ENCODE data around the gene PLCB3. TPM values are rescaled to one million over a fixed set of nuclear protein-coding genes. Genes with fewer than 3 reads are reported as not detected.

The PLCB3 gene
- polyA plus RNA-seq, 1 experiment: 30.2 TPM

DNA sequence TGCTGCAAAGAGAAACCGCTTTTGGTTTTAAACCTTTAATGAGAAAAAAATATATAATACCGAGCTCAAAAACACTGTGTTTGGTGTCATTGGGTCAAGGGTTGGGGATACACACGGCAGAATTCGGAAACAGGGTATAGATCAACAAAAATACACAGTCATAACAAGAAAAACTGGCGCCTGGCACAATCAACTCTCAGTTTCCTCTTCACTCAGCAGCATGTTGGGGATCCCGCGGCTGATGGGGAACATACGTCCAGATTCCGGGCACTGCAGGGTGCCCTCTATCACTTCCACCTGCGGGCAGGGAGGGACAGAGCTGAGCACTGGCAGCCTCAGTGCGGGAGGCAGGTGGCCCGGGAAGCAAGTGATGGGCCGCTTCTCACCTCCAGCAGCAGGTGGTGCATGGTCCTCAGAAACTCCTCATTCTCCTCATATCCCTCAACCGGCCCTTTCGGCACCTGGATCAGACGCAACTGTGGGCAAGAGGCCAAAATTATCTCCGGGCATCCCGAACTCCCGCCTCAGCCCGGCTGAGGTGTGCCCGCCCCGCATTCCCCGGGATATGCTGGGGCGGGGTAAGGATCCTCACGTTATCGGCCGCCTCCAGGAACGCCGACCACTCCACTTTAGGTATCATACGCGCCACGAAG is 65.5 kb downstream of the PLCB3 start:
- TF ChIP-seq, protein P1, sequence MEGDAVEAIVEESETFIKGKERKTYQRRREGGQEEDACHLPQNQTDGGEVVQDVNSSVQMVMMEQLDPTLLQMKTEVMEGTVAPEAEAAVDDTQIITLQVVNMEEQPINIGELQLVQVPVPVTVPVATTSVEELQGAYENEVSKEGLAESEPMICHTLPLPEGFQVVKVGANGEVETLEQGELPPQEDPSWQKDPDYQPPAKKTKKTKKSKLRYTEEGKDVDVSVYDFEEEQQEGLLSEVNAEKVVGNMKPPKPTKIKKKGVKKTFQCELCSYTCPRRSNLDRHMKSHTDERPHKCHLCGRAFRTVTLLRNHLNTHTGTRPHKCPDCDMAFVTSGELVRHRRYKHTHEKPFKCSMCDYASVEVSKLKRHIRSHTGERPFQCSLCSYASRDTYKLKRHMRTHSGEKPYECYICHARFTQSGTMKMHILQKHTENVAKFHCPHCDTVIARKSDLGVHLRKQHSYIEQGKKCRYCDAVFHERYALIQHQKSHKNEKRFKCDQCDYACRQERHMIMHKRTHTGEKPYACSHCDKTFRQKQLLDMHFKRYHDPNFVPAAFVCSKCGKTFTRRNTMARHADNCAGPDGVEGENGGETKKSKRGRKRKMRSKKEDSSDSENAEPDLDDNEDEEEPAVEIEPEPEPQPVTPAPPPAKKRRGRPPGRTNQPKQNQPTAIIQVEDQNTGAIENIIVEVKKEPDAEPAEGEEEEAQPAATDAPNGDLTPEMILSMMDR (IDR thresholded peaks at IDR 0.05; ENCODE audit: insufficient read depth, low read depth, low read length): no peak
- no peaks in the 10 kb centered on the region for H3K27me3 ChIP-seq (ENCODE audit: control insufficient read depth, insufficient read depth, low read length)
- peak overlapping the region; percentile 98 for H3K4me3 ChIP-seq (ENCODE audit: low read depth, low read length)
- H3K36me3 ChIP-seq (ENCODE audit: control insufficient read depth, insufficient read depth, low read length): peaks cover 13% of the 10 kb centered on the region
- ChIA-PET CTCF (interaction anchor here (1.0 to 6.3 kb wide), 10 partner anchors 11 to 91 kb away, joined by 3 to 41 read pairs (median 5); partner anchors contain the start of genes ESRRA, NUDT22 and TRPT1), POLR2A (no interaction called here)
- DNase-seq (ENCODE audit: low read depth): no peak

DNA sequence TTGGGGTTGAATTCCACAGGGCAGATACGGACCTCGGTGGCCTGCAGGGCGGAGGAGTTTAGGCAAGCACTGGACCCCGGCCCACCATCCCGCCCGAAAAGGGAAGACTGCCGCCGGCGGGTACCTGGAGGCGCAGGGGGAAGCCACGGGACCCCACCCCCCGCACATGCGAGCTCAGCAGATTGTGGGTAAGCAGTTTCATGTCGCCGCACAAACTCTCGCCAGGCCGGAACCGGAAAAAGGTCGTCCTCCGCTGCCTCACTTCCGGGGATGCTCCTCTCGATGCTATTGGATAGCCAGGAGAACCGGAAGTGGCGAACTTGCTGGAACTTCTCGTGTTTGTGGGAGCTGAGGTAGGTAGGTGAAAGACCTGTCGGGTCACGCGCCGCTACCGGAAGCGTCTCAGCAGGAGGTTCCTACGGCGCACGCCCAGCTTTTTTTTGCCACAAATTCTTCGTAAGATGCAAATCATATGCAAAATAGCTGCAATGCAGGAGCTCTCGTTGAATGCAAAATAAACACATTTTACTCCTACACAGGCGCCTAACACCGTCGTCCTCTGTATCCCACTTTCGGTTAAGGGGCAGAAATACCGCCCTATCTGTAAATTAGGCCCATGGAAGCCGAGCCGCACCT is 66.1 kb downstream of the PLCB3 start, which contains the start of gene TRMT112:
Gene TRMT112, minus strand, starts transcription at position 235 of the 636 bp plus-strand sequence. Its CDS starts 33 bp downstream, at position 202.
- DNase-seq (ENCODE audit: low read depth): peak; percentile 86
- Histone ChIP-seq H3K4me3 (ENCODE audit: low read depth, low read length) (peak within 1 kb of the TSS; percentile 98), H3K27me3 (ENCODE audit: control insufficient read depth, insufficient read depth, low read length) (no peaks in the 10 kb centered on the region), H3K36me3 (ENCODE audit: control insufficient read depth, insufficient read depth, low read length) (peaks cover 17% of the 10 kb centered on the region)
- POLR2A ChIA-PET: interaction anchor here (0.6 to 1.1 kb wide), 5 partner anchors 12 to 1666 kb away, joined by 3 to 6 read pairs (median 3); partner anchors contain the start of genes ESRRA, FKBP2, NUDT22 and TRPT1
- CTCF ChIA-PET: interaction anchor here (1.2 to 6.3 kb wide), 10 partner anchors 11 to 113 kb away, joined by 3 to 41 read pairs (median 6); partner anchors contain the start of genes ESRRA, NUDT22 and TRPT1
- TF ChIP-seq, protein P1 (IDR thresholded peaks at IDR 0.05; ENCODE audit: insufficient read depth, low read depth, low read length): no peak

DNA sequence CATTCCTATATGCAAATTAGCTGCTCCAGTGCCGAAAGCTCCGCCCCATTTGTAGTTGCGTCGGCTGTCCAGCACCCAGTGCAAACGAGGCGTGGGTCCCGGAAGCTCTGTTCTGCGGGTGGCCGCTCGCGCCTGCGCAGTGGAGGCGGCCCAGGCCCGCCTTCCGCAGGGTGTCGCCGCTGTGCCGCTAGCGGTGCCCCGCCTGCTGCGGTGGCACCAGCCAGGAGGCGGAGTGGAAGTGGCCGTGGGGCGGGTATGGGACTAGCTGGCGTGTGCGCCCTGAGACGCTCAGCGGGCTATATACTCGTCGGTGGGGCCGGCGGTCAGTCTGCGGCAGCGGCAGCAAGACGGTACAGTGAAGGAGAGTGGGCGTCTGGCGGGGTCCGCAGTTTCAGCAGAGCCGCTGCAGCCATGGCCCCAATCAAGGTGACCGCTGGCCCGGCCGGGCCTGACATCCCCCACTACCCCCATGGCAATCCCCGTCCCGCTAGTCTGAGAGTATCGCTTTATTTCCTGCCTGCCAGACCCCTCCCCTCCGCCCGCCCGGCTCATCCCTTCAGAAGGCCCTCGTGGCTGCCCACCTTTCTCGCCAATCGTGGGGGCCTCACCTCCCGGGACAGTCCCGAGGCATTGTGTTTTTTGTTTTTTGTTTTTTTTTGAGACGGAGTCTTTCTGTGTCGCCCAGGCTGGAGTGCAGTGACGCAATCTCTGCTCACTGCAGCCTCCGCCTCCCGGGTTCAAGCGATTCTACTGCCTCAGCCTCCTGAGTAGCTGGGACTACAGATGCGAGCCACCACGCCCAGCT is 66.8 kb downstream of the PLCB3 start, which contains the start of gene PRDX5:
Gene PRDX5, plus strand, starts transcription at position 161 of the 805 bp plus-strand sequence. Its CDS starts 95 bp downstream, at position 256.
- Histone ChIP-seq H3K27me3 (ENCODE audit: control insufficient read depth, insufficient read depth, low read length) (no peaks in the 10 kb centered on the region), H3K36me3 (ENCODE audit: control insufficient read depth, insufficient read depth, low read length) (peaks cover 22% of the 10 kb centered on the region), H3K4me3 (ENCODE audit: low read depth, low read length) (peak within 1 kb of the TSS; percentile 98)
- ChIA-PET CTCF (interaction anchor here (1.2 to 6.3 kb wide), 9 partner anchors 12 to 114 kb away, joined by 3 to 41 read pairs (median 6); partner anchors contain the start of genes ESRRA, NUDT22 and TRPT1), POLR2A (interaction anchor here (0.6 to 1.1 kb wide), 5 partner anchors 13 to 1666 kb away, joined by 3 to 6 read pairs (median 3); partner anchors contain the start of genes ESRRA, FKBP2, NUDT22 and TRPT1)
- TF ChIP-seq, protein P1 (IDR thresholded peaks at IDR 0.05; ENCODE audit: insufficient read depth, low read depth, low read length): peak; percentile 27; the same call in 1 of the 2 replicates
- DNase-seq (ENCODE audit: low read depth): peak; percentile 79

Small RNAs within 50 kb of the gene (small RNA-seq; reads per million reads assigned to genes)
- gene RF00019 (ENCODE audit: insufficient read length, low read depth, low replicate concordance): not detected

Other genes starting within 250 kb of the PLCB3 start
- 0.32 and 0.42 TPM in 2 replicates for gene FLRT1, start 215.6 kb upstream of the PLCB3 start, polyA plus RNA-seq (2011; rRNA removed)
- gene MACROD1, start 85.4 kb upstream of the PLCB3 start, polyA plus RNA-seq (2011; rRNA removed): 11.7 and 12.4 TPM in 2 replicates
- 139 and 150 TPM in 2 replicates for gene STIP1, start 65.4 kb upstream of the PLCB3 start, polyA plus RNA-seq (2011; rRNA removed)
- gene FERMT3, start 44.8 kb upstream of the PLCB3 start, polyA plus RNA-seq (2011; rRNA removed): 0.83 and 1.9 TPM in 2 replicates
- 30.7 and 53.1 TPM in 2 replicates for gene TRPT1, start 25.3 kb upstream of the PLCB3 start, polyA plus RNA-seq (2011; rRNA removed)
- 40.5 and 51.2 TPM in 2 replicates for gene NUDT22, start 25.3 kb upstream of the PLCB3 start, polyA plus RNA-seq (2011; rRNA removed)
- 23.5 and 42.1 TPM in 2 replicates for gene DNAJC4, start 21.0 kb upstream of the PLCB3 start, polyA plus RNA-seq (2011; rRNA removed)
- gene VEGFB, start 16.9 kb upstream of the PLCB3 start, polyA plus RNA-seq (2011; rRNA removed): 10.2 and 13.2 TPM in 2 replicates
- 65.6 and 76.2 TPM in 2 replicates for gene FKBP2, start 10.4 kb upstream of the PLCB3 start, polyA plus RNA-seq (2011; rRNA removed)
- gene PPP1R14B, start 4.6 kb upstream of the PLCB3 start, polyA plus RNA-seq (2011; rRNA removed): 174 and 283 TPM in 2 replicates
- gene BAD, start 33.1 kb downstream of the PLCB3 start, polyA plus RNA-seq (2011; rRNA removed): 62.3 and 85.3 TPM in 2 replicates
- gene GPR137, start 34.3 kb downstream of the PLCB3 start, polyA plus RNA-seq (2011; rRNA removed): 22.6 and 33.7 TPM in 2 replicates
- gene KCNK4, start 39.8 kb downstream of the PLCB3 start, polyA plus RNA-seq (2011; rRNA removed): 0.05 TPM in 1 of 2 replicates, not detected in the other
- not detected in 2 replicates for gene CATSPERZ, start 48.8 kb downstream of the PLCB3 start, polyA plus RNA-seq (2011; rRNA removed)
- gene ESRRA, start 54.0 kb downstream of the PLCB3 start, polyA plus RNA-seq (2011; rRNA removed): 8.9 and 17.4 TPM in 2 replicates
- gene TRMT112, start 66.0 kb downstream of the PLCB3 start, polyA plus RNA-seq (2011; rRNA removed): 154 and 189 TPM in 2 replicates
- gene PRDX5, start 66.6 kb downstream of the PLCB3 start, polyA plus RNA-seq (2011; rRNA removed): 398 and 468 TPM in 2 replicates
- gene CCDC88B, start 88.7 kb downstream of the PLCB3 start, polyA plus RNA-seq (2011; rRNA removed): 0.49 and 0.66 TPM in 2 replicates
- gene RPS6KA4, start 107.6 kb downstream of the PLCB3 start, polyA plus RNA-seq (2011; rRNA removed): 22.9 and 33.8 TPM in 2 replicates